ENCODE results near the gene GIMAP6.

DNA sequence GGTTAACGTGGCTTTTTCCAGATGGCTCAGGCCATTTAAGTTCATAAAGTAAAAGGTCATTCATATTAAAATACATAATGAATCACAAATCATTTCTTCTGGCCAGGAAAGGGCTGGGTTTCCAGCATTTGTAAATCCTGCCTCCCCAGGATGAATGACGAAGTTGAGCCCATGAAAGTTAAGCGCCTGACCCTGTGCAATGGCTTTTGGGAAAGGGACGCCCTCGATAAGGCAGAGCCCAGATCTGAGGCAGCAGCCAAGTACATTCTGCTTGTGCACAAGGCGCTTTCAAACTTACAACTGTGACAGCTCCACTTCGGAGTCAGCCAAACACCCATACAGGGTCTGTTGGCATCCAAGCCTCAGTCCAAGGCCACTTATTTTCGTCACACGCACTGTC lies 2.8 kb downstream of the GIMAP6 start:
- TF ChIP-seq, protein P1, sequence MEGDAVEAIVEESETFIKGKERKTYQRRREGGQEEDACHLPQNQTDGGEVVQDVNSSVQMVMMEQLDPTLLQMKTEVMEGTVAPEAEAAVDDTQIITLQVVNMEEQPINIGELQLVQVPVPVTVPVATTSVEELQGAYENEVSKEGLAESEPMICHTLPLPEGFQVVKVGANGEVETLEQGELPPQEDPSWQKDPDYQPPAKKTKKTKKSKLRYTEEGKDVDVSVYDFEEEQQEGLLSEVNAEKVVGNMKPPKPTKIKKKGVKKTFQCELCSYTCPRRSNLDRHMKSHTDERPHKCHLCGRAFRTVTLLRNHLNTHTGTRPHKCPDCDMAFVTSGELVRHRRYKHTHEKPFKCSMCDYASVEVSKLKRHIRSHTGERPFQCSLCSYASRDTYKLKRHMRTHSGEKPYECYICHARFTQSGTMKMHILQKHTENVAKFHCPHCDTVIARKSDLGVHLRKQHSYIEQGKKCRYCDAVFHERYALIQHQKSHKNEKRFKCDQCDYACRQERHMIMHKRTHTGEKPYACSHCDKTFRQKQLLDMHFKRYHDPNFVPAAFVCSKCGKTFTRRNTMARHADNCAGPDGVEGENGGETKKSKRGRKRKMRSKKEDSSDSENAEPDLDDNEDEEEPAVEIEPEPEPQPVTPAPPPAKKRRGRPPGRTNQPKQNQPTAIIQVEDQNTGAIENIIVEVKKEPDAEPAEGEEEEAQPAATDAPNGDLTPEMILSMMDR (IDR thresholded peaks at IDR 0.05), result no peak
- no peak for TF ChIP-seq POLR2A (IDR thresholded peaks at IDR 0.05)
